Esophagus muscularis mucosa (tissue), 4 donors: ENCODE results near the gene LIPT1. TPM values are rescaled to one million over a fixed set of nuclear protein-coding genes. Genes with fewer than 3 reads are reported as not detected.

ENCODE experiments used
- DNase-seq: peaks from one replicate; pipeline ENCODE4 v3.0.0-alpha.2; 2017; ENCODE audit errors: extremely low spot score
- H3K27ac ChIP-seq, 4 donors: fragments of 200-600 bp; sonication (generic); replicated peaks in 1 of 4; 1 replicate in 3 of 4; 2 replicates in 1 of 4; pipeline ENCODE4 v1.5.1; 2016 to 2019; ENCODE audit warnings: mild to moderate bottlenecking in 1 of 4
- H3K27me3 ChIP-seq, 4 donors: fragments of 200-600 bp; sonication (generic); one replicate each; pipeline versions ENCODE4 v1.5.1 to v1.6.0; 2016 to 2019
- H3K36me3 ChIP-seq, 4 donors: fragments of 200-600 bp; sonication (generic); one replicate each; pipeline ENCODE4 v1.5.1; 2016 to 2019
- H3K4me1 ChIP-seq, 4 donors: fragments of 200-600 bp; sonication (generic); one replicate each; pipeline ENCODE4 v1.5.1; 2016 to 2019
- H3K4me3 ChIP-seq, 4 donors: fragments of 200-600 bp; sonication (generic); 1 replicate in 2 of 4; 2 replicates in 2 of 4; pipeline ENCODE4 v1.5.1; 2016 to 2019; ENCODE audit warnings: mild to moderate bottlenecking in 4 of 4, moderate library complexity in 1 of 4
- H3K9me3 ChIP-seq, 4 donors: fragments of 200-600 bp; sonication (generic); 1 replicate in 3 of 4; 2 replicates in 1 of 4; pipeline ENCODE4 v1.5.1; 2016 to 2019
- CTCF ChIP-seq, 3 experiments: fragments of 200-600 bp in 2 of 3; fragments of 450-650 bp in 1 of 3; sonication (generic) in 2 of 3; IDR thresholded peaks; one replicate each; pipeline ENCODE4 v1.5.1; 2017 to 2019; ENCODE audit warnings: antibody characterized with exemption in 3 of 3, mild to moderate bottlenecking in 2 of 3, moderate library complexity in 1 of 3
- EP300 ChIP-seq: sonication (generic); formaldehyde crosslinking; IDR thresholded peaks from one replicate; pipeline ENCODE4 v1.6.1; 2017; ENCODE audit warnings: antibody characterized with exemption
- POLR2A ChIP-seq: fragments of 450-650 bp; IDR thresholded peaks from one replicate; pipeline ENCODE4 v1.6.1; 2017; ENCODE audit warnings: antibody characterized with exemption, moderate library complexity, mild to moderate bottlenecking, low read depth
- POLR2AphosphoS5 ChIP-seq, 2 donors: sonication (generic); formaldehyde crosslinking; IDR thresholded peaks; one replicate each; pipeline ENCODE4 v1.6.1; 2017; ENCODE audit warnings: antibody characterized with exemption in 2 of 2
- WGBS: methylation state at CpG from one replicate; pipeline ENCODE4 v1.1.5; 2018; 5-methylcytosine and 5-hydroxymethylcytosine counted together
- intact Hi-C: fragments of 100-400 bp; cut with DNase I; formaldehyde crosslinking; loops from one replicate; pipeline ENCODE4 v1.15.1; 2023
- total RNA-seq, 4 donors: library from RNA; depleted of rRNA; stranded (reverse); fragments of >200 nt; gene quantifications; one replicate each; pipeline versions ENCODE4 v1.1.0 to v1.2.1, GENCODE V29; 2016

The LIPT1 gene
- total RNA-seq, 4 donors from 2014 or later: 4.2 to 6.4 (median 5.4) TPM

- WGBS: 0% methylated on average over 7 of the region's 21 CpGs
- intact Hi-C loops: no loop called here
- Histone ChIP-seq H3K4me3 (peak overlapping the region; percentile 72 to 90 (median 80)), H3K9me3 (no peaks in the 10 kb centered on the region), H3K4me1 (peaks cover 9 to 17% (median 13%) of the 10 kb centered on the region in 4 donors), H3K27me3 (no peaks in the 10 kb centered on the region), H3K36me3 (no peaks in the 10 kb centered on the region), H3K27ac (peak overlapping the region; percentile 78 to 89 (median 85))
- DNase-seq: no peak
- TF ChIP-seq POLR2AphosphoS5 (IDR thresholded peaks at IDR 0.05) (no peak), EP300 (no peak), POLR2A (no peak), CTCF (IDR thresholded peaks at IDR 0.05) (no peak)
These were observed 14.0 kb upstream of the LIPT1 start for GRCh38 chr2:99140860-99141109.

GRCh38 chr2:99141110-99142108 lies 13.4 kb upstream of the LIPT1 start, which contains the start of gene C2orf15:
Gene C2orf15, plus strand, starts transcription at chr2:99141707. Its CDS starts 8,852 bp downstream, at chr2:99150559.
- DNase-seq: peak; percentile 98
- Histone ChIP-seq H3K27me3 (no peaks in the 10 kb centered on the region), H3K4me1 (peaks cover 9 to 17% (median 13%) of the 10 kb centered on the region in 4 donors), H3K27ac (peak within 1 kb of the TSS; percentile 78 to 89 (median 85)), H3K36me3 (no peaks in the 10 kb centered on the region), H3K9me3 (no peaks in the 10 kb centered on the region), H3K4me3 (peak within 1 kb of the TSS; percentile 72 to 90 (median 80))
- intact Hi-C loops: no loop called here
- 3% methylated on average over 11 of the region's 84 CpGs for WGBS
- TF ChIP-seq POLR2AphosphoS5 (IDR thresholded peaks at IDR 0.05): peak; percentile 90 to 93
- no peak for TF ChIP-seq CTCF (IDR thresholded peaks at IDR 0.05)
- TF ChIP-seq POLR2A: peak; percentile 46
- no peak for TF ChIP-seq EP300

- intact Hi-C loops: loop anchor here (10.0 kb wide), 1 partner anchor 184 kb away; the partner anchor contains the start of genes EIF5B and TXNDC9
- WGBS: 73% methylated on average over 1 of the region's 1 CpG
- H3K9me3 ChIP-seq: no peaks in the 10 kb centered on the region
These were observed 4.1 kb upstream of the LIPT1 start for GRCh38 chr2:99150706-99151105.

GRCh38 chr2:99152199-99152895 lies 2.4 kb upstream of the LIPT1 start:
- no peak overlapping the region for H3K27ac ChIP-seq
- no peaks in the 10 kb centered on the region for H3K9me3 ChIP-seq
- peaks cover 0 to 9% (median 4%) of the 10 kb centered on the region in 4 donors for H3K36me3 ChIP-seq
- TF ChIP-seq POLR2A (no peak), EP300 (no peak), POLR2AphosphoS5 (IDR thresholded peaks at IDR 0.05) (no peak)
- peaks cover 10 to 23% (median 20%) of the 10 kb centered on the region in 4 donors for H3K4me1 ChIP-seq
- no peak for DNase-seq
- no peak overlapping the region for H3K4me3 ChIP-seq
- 92% methylated on average over 7 of the region's 7 CpGs for WGBS
- intact Hi-C loops: loop anchor here (10.0 kb wide), 1 partner anchor 182 kb away; the partner anchor contains the start of genes EIF5B and TXNDC9
- no peaks in the 10 kb centered on the region for H3K27me3 ChIP-seq

More at GRCh38 chr2:99150706-99151105, 4.1 kb upstream of the LIPT1 start:
- Histone ChIP-seq H3K4me1 (peaks cover 7 to 17% (median 14%) of the 10 kb centered on the region in 4 donors), H3K27me3 (no peaks in the 10 kb centered on the region), H3K36me3 (no peaks in the 10 kb centered on the region), H3K4me3 (no peak overlapping the region), H3K27ac (no peak overlapping the region)
- DNase-seq: no peak
- TF ChIP-seq POLR2AphosphoS5 (IDR thresholded peaks at IDR 0.05): no peak
- TF ChIP-seq POLR2A: no peak
- TF ChIP-seq EP300: no peak
- TF ChIP-seq CTCF (IDR thresholded peaks at IDR 0.05): no peak
